Keratinocyte (primary cell): ENCODE results near the gene SPOCK1. TPM values are rescaled to one million over a fixed set of nuclear protein-coding genes. Genes with fewer than 3 reads are reported as not detected.

Experiments
- DNase-seq: peaks from one replicate; pipeline ENCODE4 v3.0.0-alpha.2; 2011; ENCODE audit warnings: low read depth, missing footprints, low spot score
- FAIRE-seq: peaks from 2 replicates; lab custom pipeline; 2011; peaks lifted over from hg19 to GRCh38; lab: Jason Lieb, UNC
- H2AFZ ChIP-seq: 2 replicates; pipeline ENCODE4 v1.6.0; 2012; ENCODE audit warnings: low read length, control low read depth, inconsistent platforms; ENCODE audit not compliant: control insufficient read depth
- H3K27ac ChIP-seq: 2 replicates; pipeline ENCODE4 v1.5.1; 2011; ENCODE audit warnings: low read length; ENCODE audit not compliant: control insufficient read depth, insufficient read depth
- H3K27me3 ChIP-seq: 3 replicates; pipeline ENCODE4 v1.6.0; 2011; ENCODE audit warnings: low read length; ENCODE audit not compliant: control insufficient read depth, insufficient read depth; ENCODE audit errors: extremely low read depth
- H3K36me3 ChIP-seq, 2 experiments: 2 replicates in 1 of 2; 3 replicates in 1 of 2; pipeline ENCODE4 v1.5.1; 2011; ENCODE audit warnings: low read length in 2 of 2, mild to moderate bottlenecking in 1 of 2; ENCODE audit not compliant: control insufficient read depth in 2 of 2, insufficient read depth in 2 of 2; ENCODE audit errors: extremely low read depth in 1 of 2
- H3K4me1 ChIP-seq: 3 replicates; pipeline ENCODE4 v1.5.1; 2011; ENCODE audit warnings: low read length; ENCODE audit not compliant: control insufficient read depth, insufficient read depth; ENCODE audit errors: extremely low read depth
- H3K4me2 ChIP-seq: 3 replicates; pipeline ENCODE4 v1.6.0; 2011; ENCODE audit warnings: low read depth, low read length; ENCODE audit not compliant: control insufficient read depth, insufficient read depth; ENCODE audit errors: extremely low read depth
- H3K4me3 ChIP-seq, 3 experiments: fragments of 200-600 bp in 1 of 3; sonication (generic) in 1 of 3; 2 replicates in 2 of 3; 3 replicates in 1 of 3; pipeline ENCODE4 v1.5.1; 2011 to 2016; ENCODE audit warnings: low read length in 3 of 3, mild to moderate bottlenecking in 3 of 3, control low read depth in 2 of 3, inconsistent platforms in 1 of 3, low read depth in 1 of 3, mixed read lengths in 1 of 3, mixed run types in 1 of 3, moderate library complexity in 1 of 3; ENCODE audit not compliant: control insufficient read depth in 2 of 3, insufficient read depth in 2 of 3; ENCODE audit errors: extremely low read depth in 1 of 3
- H3K79me2 ChIP-seq: 2 replicates; pipeline ENCODE4 v1.6.0; 2012; ENCODE audit warnings: low read length; ENCODE audit not compliant: control insufficient read depth, insufficient read depth
- H3K9ac ChIP-seq: 3 replicates; pipeline ENCODE4 v1.6.0; 2011; ENCODE audit warnings: low read length; ENCODE audit not compliant: control insufficient read depth, insufficient read depth; ENCODE audit errors: extremely low read depth
- H3K9me1 ChIP-seq: 3 replicates; pipeline ENCODE4 v1.6.0; 2011; ENCODE audit warnings: low read length; ENCODE audit not compliant: control insufficient read depth, insufficient read depth; ENCODE audit errors: extremely low read depth
- H3K9me3 ChIP-seq: 2 replicates; pipeline ENCODE4 v1.5.1; 2012; ENCODE audit warnings: low read depth, low read length; ENCODE audit not compliant: control insufficient read depth
- H4K20me1 ChIP-seq: 3 replicates; pipeline ENCODE4 v1.6.0; 2011; ENCODE audit warnings: low read length; ENCODE audit not compliant: control insufficient read depth, insufficient read depth; ENCODE audit errors: extremely low read depth
- EZH2 ChIP-seq: IDR thresholded peaks from one replicate; pipeline ENCODE4 v1.6.1; 2012; ENCODE audit warnings: inconsistent platforms, mild to moderate bottlenecking, low read length, moderate library complexity
- dilution Hi-C: fragments of 300-500 bp; cut with MboI; formaldehyde crosslinking; loops from one replicate; pipeline ENCODE4 v1.7.0; 2020; ENCODE audit warnings: low sequenced_read_pairs; ENCODE audit not compliant: extremely low pct_ligation_motif_present
- polyA plus RNA-seq, 5 experiments: library from polyadenylated mRNA; depleted of rRNA in 3 of 5; stranded (reverse) in 3 of 5; stranded (forward) in 1 of 5; unstranded in 1 of 5; fragments of >200 nt; gene quantifications; 1 replicate in 1 of 5; 2 replicates in 3 of 5; 3 replicates in 1 of 5; pipeline versions ENCODE4 v1.2.1 to v1.2.3, GENCODE V29; 2011 to 2012; ENCODE audit warnings: missing spikeins in 2 of 5, low read depth in 1 of 5, low replicate concordance in 1 of 5
- TF ChIP-seq, protein P1 (sequence below), 3 experiments: IDR thresholded peaks in 1 of 3; conservative IDR thresholded peaks in 1 of 3; optimal IDR thresholded peaks in 1 of 3; 2 replicates in 2 of 3; 3 replicates in 1 of 3; pipeline versions ENCODE3 to v1.5.1; 2011; ENCODE audit warnings: low read length in 3 of 3, mild to moderate bottlenecking in 3 of 3, moderate library complexity in 2 of 3, control low read depth in 1 of 3, inconsistent platforms in 1 of 3; ENCODE audit not compliant: insufficient read depth in 2 of 3; ENCODE audit errors: extremely low read depth in 1 of 3

Gene SPOCK1
- polyA plus RNA-seq, 1 donor (not counting 4 experiments of a cell fraction or from before 2014, with no cell fraction given), result 5.5 TPM

DNA sequence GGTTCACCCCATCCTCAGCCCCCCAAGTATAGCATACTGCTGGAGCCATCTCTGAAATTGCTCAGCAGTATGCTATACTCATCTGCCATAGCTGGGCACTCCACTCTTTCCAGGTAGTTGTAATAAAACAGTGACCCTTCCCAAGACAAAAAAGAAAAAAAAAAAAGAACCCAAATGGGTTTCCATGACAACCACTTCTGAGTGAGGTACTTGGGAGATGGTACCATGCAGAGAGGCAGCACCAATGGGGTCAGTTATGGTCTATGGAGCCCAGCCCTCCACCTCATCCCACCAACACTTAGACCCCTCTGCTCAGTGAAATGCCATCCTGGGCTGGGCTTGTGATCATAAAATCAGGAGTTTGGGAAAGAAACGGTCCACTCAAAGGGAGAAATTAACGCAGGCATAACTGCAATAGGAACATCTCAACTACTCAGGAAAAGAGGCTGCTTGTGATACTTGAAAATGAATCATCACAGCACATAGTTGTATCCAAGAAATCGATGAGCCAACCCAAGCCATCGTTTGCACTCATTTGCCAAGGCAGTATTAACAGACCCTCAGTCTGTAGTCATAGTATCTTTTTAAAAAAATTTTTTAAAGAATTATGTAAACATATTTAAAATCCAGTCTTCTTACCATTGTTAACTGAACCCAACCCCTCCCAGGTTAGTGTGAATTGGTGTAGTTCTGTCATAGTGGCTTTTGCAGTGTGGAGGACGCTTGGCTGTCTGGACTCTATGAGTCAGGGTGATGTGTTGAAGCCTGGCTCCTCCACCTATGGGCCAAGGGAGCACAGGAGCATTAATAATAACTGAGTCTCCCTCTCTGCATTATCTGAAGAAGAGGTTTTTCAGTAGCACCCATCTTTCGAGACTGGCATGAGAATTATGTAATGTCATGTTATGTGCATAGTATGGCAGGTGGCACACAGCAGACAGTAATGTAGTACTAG, 402.7 kb downstream of the SPOCK1 start:
- TF ChIP-seq EZH2, result no peak
- Histone ChIP-seq H3K9me1 (no peaks in the 10 kb centered on the region), H2AFZ (no peak overlapping the region), H3K4me3 (no peak overlapping the region), H3K4me2 (no peak overlapping the region), H3K27me3 (no peaks in the 10 kb centered on the region), H3K27ac (no peak overlapping the region), H3K9me3 (no peaks in the 10 kb centered on the region), H4K20me1 (no peaks in the 10 kb centered on the region), H3K4me1 (no peaks in the 10 kb centered on the region), H3K36me3 (no peaks in the 10 kb centered on the region), H3K79me2 (no peaks in the 10 kb centered on the region), H3K9ac (no peak overlapping the region)
- DNase-seq (no peak), FAIRE-seq (no peak)
- dilution Hi-C loops, result no loop called here

GRCh38 chr5:137095597-137095996, 403.5 kb downstream of the SPOCK1 start:
- Histone ChIP-seq H3K9me1 (no peaks in the 10 kb centered on the region), H3K9ac (no peak overlapping the region), H3K27me3 (no peaks in the 10 kb centered on the region), H3K36me3 (no peaks in the 10 kb centered on the region), H3K4me3 (no peak overlapping the region), H3K79me2 (no peaks in the 10 kb centered on the region), H2AFZ (no peak overlapping the region), H3K9me3 (no peaks in the 10 kb centered on the region), H3K4me2 (no peak overlapping the region), H4K20me1 (no peaks in the 10 kb centered on the region), H3K27ac (no peak overlapping the region), H3K4me1 (no peaks in the 10 kb centered on the region)
- no peak for DNase-seq
- no peak for FAIRE-seq
- no peak for TF ChIP-seq EZH2
- TF ChIP-seq, protein P1, sequence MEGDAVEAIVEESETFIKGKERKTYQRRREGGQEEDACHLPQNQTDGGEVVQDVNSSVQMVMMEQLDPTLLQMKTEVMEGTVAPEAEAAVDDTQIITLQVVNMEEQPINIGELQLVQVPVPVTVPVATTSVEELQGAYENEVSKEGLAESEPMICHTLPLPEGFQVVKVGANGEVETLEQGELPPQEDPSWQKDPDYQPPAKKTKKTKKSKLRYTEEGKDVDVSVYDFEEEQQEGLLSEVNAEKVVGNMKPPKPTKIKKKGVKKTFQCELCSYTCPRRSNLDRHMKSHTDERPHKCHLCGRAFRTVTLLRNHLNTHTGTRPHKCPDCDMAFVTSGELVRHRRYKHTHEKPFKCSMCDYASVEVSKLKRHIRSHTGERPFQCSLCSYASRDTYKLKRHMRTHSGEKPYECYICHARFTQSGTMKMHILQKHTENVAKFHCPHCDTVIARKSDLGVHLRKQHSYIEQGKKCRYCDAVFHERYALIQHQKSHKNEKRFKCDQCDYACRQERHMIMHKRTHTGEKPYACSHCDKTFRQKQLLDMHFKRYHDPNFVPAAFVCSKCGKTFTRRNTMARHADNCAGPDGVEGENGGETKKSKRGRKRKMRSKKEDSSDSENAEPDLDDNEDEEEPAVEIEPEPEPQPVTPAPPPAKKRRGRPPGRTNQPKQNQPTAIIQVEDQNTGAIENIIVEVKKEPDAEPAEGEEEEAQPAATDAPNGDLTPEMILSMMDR (optimal IDR thresholded peaks at IDR 0.05 in 1 of 3, IDR thresholded peaks at IDR 0.05 in 1 of 3, conservative IDR thresholded peaks at IDR 0.05 in 1 of 3; ENCODE audit: extremely low read depth in 1 of 3, insufficient read depth in 2 of 3, low read length in 3 of 3), result no peak
- dilution Hi-C loops, result no loop called here
